Measurements from ENCODE around the gene VLDLR. TPM values are rescaled to one million over a fixed set of nuclear protein-coding genes. Genes with fewer than 3 reads are reported as not detected.

VLDLR gene
- total RNA-seq, 1 donor from 2014 or later = 16.4 TPM

- DNase-seq (ENCODE audit: low spot score) = no peak
- H3K9ac ChIP-seq = no peak overlapping the region
- no peaks in the 10 kb centered on the region for H3K9me3 Mint-ChIP-seq
- no peak for TF ChIP-seq EZH2phosphoT487 (IDR thresholded peaks at IDR 0.05)
- TF ChIP-seq EZH2 (IDR thresholded peaks at IDR 0.05) = no peak
- no peak for TF ChIP-seq CTCF (IDR thresholded peaks at IDR 0.05)
- peaks cover 10% of the 10 kb centered on the region for H3K4me1 ChIP-seq
- H3K27me3 ChIP-seq = peaks cover under 1% of the 10 kb centered on the region
- H3K9me3 ChIP-seq (ENCODE audit: low read depth) = no peaks in the 10 kb centered on the region
- no peak overlapping the region for H3K27ac ChIP-seq
- no peak overlapping the region for H3K4me2 ChIP-seq
- H3K27me3 Mint-ChIP-seq (ENCODE audit: insufficient read depth, low read depth) = peaks cover 2% of the 10 kb centered on the region
- H3K36me3 ChIP-seq = no peaks in the 10 kb centered on the region
- peaks cover 7% of the 10 kb centered on the region for H3K4me1 Mint-ChIP-seq
- H3K4me3 Mint-ChIP-seq = no peak overlapping the region
- no peaks in the 10 kb centered on the region for H3F3A ChIP-seq (ENCODE audit: low read depth)
- no peaks in the 10 kb centered on the region for H3K36me3 Mint-ChIP-seq
- H2AFZ ChIP-seq (replicated peaks) = peak overlapping the region; percentile 47
- H4K20me1 ChIP-seq (ENCODE audit: low read depth) = no peaks in the 10 kb centered on the region
- H3K79me2 ChIP-seq (ENCODE audit: low read depth) = no peaks in the 10 kb centered on the region
- H3K27ac Mint-ChIP-seq = no peak overlapping the region
- H3K4me3 ChIP-seq = no peak overlapping the region
Measured at GRCh38 chr9:2613730-2614271, 7.8 kb upstream of the VLDLR start.

GRCh38 chr9:2615497-2615896 lies 6.1 kb upstream of the VLDLR start:
- H3K9ac ChIP-seq = no peak overlapping the region
- Mint-ChIP-seq H3K36me3 (no peaks in the 10 kb centered on the region), H3K27me3 (ENCODE audit: insufficient read depth, low read depth) (peaks cover 5% of the 10 kb centered on the region), H3K9me3 (no peaks in the 10 kb centered on the region), H3K4me1 (peaks cover 7% of the 10 kb centered on the region), H3K27ac (no peak overlapping the region), H3K4me3 (no peak overlapping the region)
- peaks cover 10% of the 10 kb centered on the region for H3K4me1 ChIP-seq
- H2AFZ ChIP-seq (replicated peaks) = no peak overlapping the region
- H3F3A ChIP-seq (ENCODE audit: low read depth) = no peaks in the 10 kb centered on the region
- no peak overlapping the region for H3K4me3 ChIP-seq
- no peak overlapping the region for H3K4me2 ChIP-seq
- H3K79me2 ChIP-seq (ENCODE audit: low read depth) = no peaks in the 10 kb centered on the region
- H3K27ac ChIP-seq = no peak overlapping the region
- peaks cover 17% of the 10 kb centered on the region for H3K27me3 ChIP-seq
- H3K9me3 ChIP-seq (ENCODE audit: low read depth) = no peaks in the 10 kb centered on the region
- TF ChIP-seq EZH2 (IDR thresholded peaks at IDR 0.05) = no peak
- DNase-seq (ENCODE audit: low spot score) = no peak
- H4K20me1 ChIP-seq (ENCODE audit: low read depth) = no peaks in the 10 kb centered on the region
- H3K36me3 ChIP-seq = no peaks in the 10 kb centered on the region

- TF ChIP-seq CTCF (IDR thresholded peaks at IDR 0.05) (no peak), EZH2phosphoT487 (IDR thresholded peaks at IDR 0.05) (no peak), EZH2 (IDR thresholded peaks at IDR 0.05) (no peak)
- H3K4me2 ChIP-seq = no peak overlapping the region
- no peak for DNase-seq (ENCODE audit: low spot score)
- no peak overlapping the region for H3K9ac ChIP-seq
- peaks cover 8% of the 10 kb centered on the region for H3K27me3 Mint-ChIP-seq (ENCODE audit: insufficient read depth, low read depth)
- no peaks in the 10 kb centered on the region for H3K36me3 Mint-ChIP-seq
- H2AFZ ChIP-seq (replicated peaks) = no peak overlapping the region
- no peaks in the 10 kb centered on the region for H3K79me2 ChIP-seq (ENCODE audit: low read depth)
- H3K4me1 Mint-ChIP-seq = peaks cover 7% of the 10 kb centered on the region
- H3K9me3 ChIP-seq (ENCODE audit: low read depth) = no peaks in the 10 kb centered on the region
- no peak overlapping the region for H3K4me3 Mint-ChIP-seq
- no peaks in the 10 kb centered on the region for H3K36me3 ChIP-seq
- no peak overlapping the region for H3K27ac Mint-ChIP-seq
- H3K27ac ChIP-seq = no peak overlapping the region
- H3K27me3 ChIP-seq = peaks cover 23% of the 10 kb centered on the region
- no peaks in the 10 kb centered on the region for H3K9me3 Mint-ChIP-seq
- H3K4me1 ChIP-seq = peaks cover 3% of the 10 kb centered on the region
- H3F3A ChIP-seq (ENCODE audit: low read depth) = no peaks in the 10 kb centered on the region
- no peak overlapping the region for H3K4me3 ChIP-seq
- H4K20me1 ChIP-seq (ENCODE audit: low read depth) = no peaks in the 10 kb centered on the region
Measured at GRCh38 chr9:2616692-2617377, 4.8 kb upstream of the VLDLR start.

GRCh38 chr9:2618289-2618688 lies 3.3 kb upstream of the VLDLR start:
- TF ChIP-seq CTCF (IDR thresholded peaks at IDR 0.05) (no peak), EZH2 (IDR thresholded peaks at IDR 0.05) (no peak), EZH2phosphoT487 (IDR thresholded peaks at IDR 0.05) (no peak)
- H3K4me3 Mint-ChIP-seq = no peak overlapping the region
- peaks cover 5% of the 10 kb centered on the region for H3K4me1 Mint-ChIP-seq
- Histone ChIP-seq H3F3A (ENCODE audit: low read depth) (peaks cover 6% of the 10 kb centered on the region), H3K36me3 (no peaks in the 10 kb centered on the region), H3K4me2 (no peak overlapping the region), H2AFZ (replicated peaks) (no peak overlapping the region), H3K27ac (no peak overlapping the region), H4K20me1 (ENCODE audit: low read depth) (no peaks in the 10 kb centered on the region), H3K4me1 (peaks cover 7% of the 10 kb centered on the region), H3K27me3 (peaks cover 34% of the 10 kb centered on the region), H3K79me2 (ENCODE audit: low read depth) (no peaks in the 10 kb centered on the region), H3K9me3 (ENCODE audit: low read depth) (no peaks in the 10 kb centered on the region), H3K9ac (no peak overlapping the region), H3K4me3 (no peak overlapping the region)
- H3K36me3 Mint-ChIP-seq = no peaks in the 10 kb centered on the region
- H3K9me3 Mint-ChIP-seq = no peaks in the 10 kb centered on the region
- no peak for DNase-seq (ENCODE audit: low spot score)
- H3K27ac Mint-ChIP-seq = no peak overlapping the region
- H3K27me3 Mint-ChIP-seq (ENCODE audit: insufficient read depth, low read depth) = peaks cover 11% of the 10 kb centered on the region

Data from neural progenitor cell (in vitro differentiated cells).